ENCODE measurements around the gene UCP2. TPM values are rescaled to one million over a fixed set of nuclear protein-coding genes. Genes with fewer than 3 reads are reported as not detected.

UCP2 gene
- total and polyA plus RNA-seq, 2 experiments from 2014 or later, result 60.1 to 76.9 TPM

Other genes starting within 250 kb of the UCP2 start
- gene RAB6A, start 221.8 kb downstream of the UCP2 start, total RNA-seq (2014; rRNA removed; shearing (Covaris generic)), result 107 and 127 TPM in 2 replicates
- 42.3 and 61.1 TPM in 2 replicates for gene RAB6A, start 221.8 kb downstream of the UCP2 start, polyA plus RNA-seq (2016; fragmentation: Nextera tagmentation; extraction: Ambion mirVana)
- gene MRPL48, start 195.0 kb downstream of the UCP2 start, total RNA-seq (2014; rRNA removed; shearing (Covaris generic)), result 24.1 and 54.1 TPM in 2 replicates
- gene MRPL48, start 195.0 kb downstream of the UCP2 start, polyA plus RNA-seq (2016; fragmentation: Nextera tagmentation; extraction: Ambion mirVana), result 101 and 103 TPM in 2 replicates
- 168 and 188 TPM in 2 replicates for gene COA4, start 106.0 kb downstream of the UCP2 start, total RNA-seq (2014; rRNA removed; shearing (Covaris generic))
- gene COA4, start 106.0 kb downstream of the UCP2 start, polyA plus RNA-seq (2016; fragmentation: Nextera tagmentation; extraction: Ambion mirVana), result 166 and 174 TPM in 2 replicates
- gene PAAF1, start 105.8 kb downstream of the UCP2 start, total RNA-seq (2014; rRNA removed; shearing (Covaris generic)), result 13.6 and 16.1 TPM in 2 replicates
- gene PAAF1, start 105.8 kb downstream of the UCP2 start, polyA plus RNA-seq (2016; fragmentation: Nextera tagmentation; extraction: Ambion mirVana), result 17.7 and 18.1 TPM in 2 replicates
- gene DNAJB13, start 31.8 kb downstream of the UCP2 start, total RNA-seq (2014; rRNA removed; shearing (Covaris generic)), result 0.14 TPM in 1 of 2 replicates, not detected in the other
- gene DNAJB13, start 31.8 kb downstream of the UCP2 start, polyA plus RNA-seq (2016; fragmentation: Nextera tagmentation; extraction: Ambion mirVana), result 0.32 and 0.50 TPM in 2 replicates
- gene UCP3, start 26.2 kb upstream of the UCP2 start, total RNA-seq (2014; rRNA removed; shearing (Covaris generic)), result 0.21 TPM in 1 of 2 replicates, not detected in the other
- 0.21 and 0.40 TPM in 2 replicates for gene UCP3, start 26.2 kb upstream of the UCP2 start, polyA plus RNA-seq (2016; fragmentation: Nextera tagmentation; extraction: Ambion mirVana)
- 25.6 and 29.5 TPM in 2 replicates for gene C2CD3, start 188.2 kb upstream of the UCP2 start, total RNA-seq (2014; rRNA removed; shearing (Covaris generic))
- gene C2CD3, start 188.2 kb upstream of the UCP2 start, polyA plus RNA-seq (2016; fragmentation: Nextera tagmentation; extraction: Ambion mirVana), result 14.4 and 15.5 TPM in 2 replicates
- gene PPME1, start 188.4 kb upstream of the UCP2 start, total RNA-seq (2014; rRNA removed; shearing (Covaris generic)), result 34.6 and 37.2 TPM in 2 replicates
- gene PPME1, start 188.4 kb upstream of the UCP2 start, polyA plus RNA-seq (2016; fragmentation: Nextera tagmentation; extraction: Ambion mirVana), result 29.6 and 32.1 TPM in 2 replicates

All from GM23338 (cell line).